NCI-H345 (cell line): ENCODE measurements around the gene NCKAP1.
"Not testable (repeated sequence)": the region's sequence is repeated elsewhere in the genome, so short reads cannot be mapped to it uniquely, and the experiment has no call there.

Experiments
- DNase-seq: peaks from one replicate; lab custom pipeline; 2025; lab: John Stamatoyannopoulos, UW

Gene NCKAP1

GRCh38 chr2:182907081-182907830 is 131.0 kb downstream of the NCKAP1 start:
- no peak for DNase-seq

DNA sequence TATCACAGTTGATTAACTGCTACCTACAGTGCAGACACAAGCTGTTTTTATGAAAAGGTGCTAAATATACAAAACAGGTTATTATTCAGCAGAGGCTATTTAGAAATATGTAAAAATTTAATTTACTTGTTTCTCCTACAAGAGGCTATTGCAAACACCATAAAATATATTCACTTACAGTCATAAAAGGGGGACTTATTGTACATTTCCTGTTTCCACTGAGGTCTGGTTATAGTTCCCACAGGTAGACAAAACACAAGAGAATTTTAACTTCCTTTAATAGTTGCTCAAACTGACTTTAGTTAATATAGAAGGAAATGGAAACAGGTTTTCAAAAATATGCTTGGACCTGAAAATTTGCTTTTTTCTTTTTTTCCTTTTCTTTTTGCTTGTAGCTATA is 131.8 kb downstream of the NCKAP1 start:
- DNase-seq = no peak

DNA sequence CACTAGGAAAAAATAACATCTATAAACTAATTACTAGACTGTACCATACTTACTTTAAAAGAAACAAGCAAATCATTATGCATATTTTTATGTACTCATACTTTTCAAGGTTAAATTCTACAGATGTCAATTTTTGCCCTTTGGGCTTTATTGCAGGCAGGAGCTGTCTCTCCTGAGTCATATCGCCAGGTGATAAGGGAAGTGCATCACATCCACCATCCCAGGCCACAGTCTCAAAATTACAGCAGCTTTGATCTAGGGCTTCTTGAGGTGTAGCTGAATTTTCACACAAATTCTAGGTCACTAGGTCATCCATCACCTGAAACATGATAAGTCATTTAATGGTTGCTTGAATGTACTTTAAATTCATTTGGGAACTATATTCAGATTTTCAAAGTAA is 133.4 kb downstream of the NCKAP1 start:
- DNase-seq = no peak

DNA sequence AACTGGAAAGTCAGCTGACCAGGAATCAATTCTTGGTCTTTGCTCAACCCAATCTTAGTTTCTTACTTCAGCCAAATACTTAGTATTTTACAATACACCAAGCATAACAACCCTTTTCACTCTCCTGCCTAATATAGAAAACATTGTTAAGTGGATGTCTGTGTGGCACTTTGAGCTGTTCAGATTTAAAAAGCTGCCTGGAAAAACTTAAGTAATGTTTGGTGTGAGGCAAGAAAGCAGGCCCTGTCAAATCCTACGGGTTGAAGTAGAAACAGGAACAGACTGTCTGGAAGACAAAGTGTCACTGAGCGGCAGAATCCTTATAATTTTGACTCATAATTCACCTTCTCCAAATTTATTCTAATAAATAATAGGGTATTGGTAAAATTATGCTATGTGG is 134.7 kb downstream of the NCKAP1 start:
- no peak for DNase-seq

DNA sequence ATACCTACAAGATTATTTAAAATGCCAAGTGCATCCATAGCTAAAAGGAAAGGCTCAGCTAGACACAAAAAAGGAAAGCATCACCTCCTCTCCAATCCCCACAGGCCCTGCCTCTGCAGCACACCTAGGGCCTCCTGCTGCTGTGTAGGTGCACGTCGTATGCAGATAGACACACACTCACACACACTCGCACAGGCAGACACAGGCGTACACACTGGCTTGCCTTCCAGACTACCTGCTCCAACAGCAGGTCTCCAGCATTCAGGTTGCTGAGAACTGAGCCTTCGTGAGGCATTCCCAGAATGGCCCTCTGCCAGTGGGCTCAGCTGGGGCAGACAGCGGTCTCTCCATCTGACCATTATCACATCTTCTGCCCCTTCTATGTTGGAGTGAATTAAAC is 136.5 kb downstream of the NCKAP1 start:
- DNase-seq = no peak

DNA sequence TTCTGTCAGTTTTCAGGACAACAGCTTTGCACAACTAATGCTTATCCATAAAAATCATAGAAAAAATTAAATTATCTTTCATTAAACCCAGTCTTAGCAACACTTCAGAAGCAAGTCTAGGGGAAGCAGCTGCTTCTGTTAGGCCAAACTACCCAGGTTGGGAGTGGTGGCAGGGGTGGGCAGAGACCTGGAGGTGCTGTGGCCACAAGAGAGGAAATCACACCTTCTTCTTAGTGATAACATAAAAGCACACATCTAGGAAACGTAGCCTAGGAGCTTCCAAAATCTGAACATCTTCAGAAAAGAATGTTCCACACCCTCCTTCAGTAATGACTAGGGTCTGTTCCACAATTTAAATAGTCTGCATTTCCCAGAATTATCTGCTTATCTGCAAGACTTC is 139.5 kb downstream of the NCKAP1 start:
- no peak for DNase-seq

- DNase-seq = no peak
Measured at GRCh38 chr2:182897137-182897536, 141.1 kb downstream of the NCKAP1 start.

DNA sequence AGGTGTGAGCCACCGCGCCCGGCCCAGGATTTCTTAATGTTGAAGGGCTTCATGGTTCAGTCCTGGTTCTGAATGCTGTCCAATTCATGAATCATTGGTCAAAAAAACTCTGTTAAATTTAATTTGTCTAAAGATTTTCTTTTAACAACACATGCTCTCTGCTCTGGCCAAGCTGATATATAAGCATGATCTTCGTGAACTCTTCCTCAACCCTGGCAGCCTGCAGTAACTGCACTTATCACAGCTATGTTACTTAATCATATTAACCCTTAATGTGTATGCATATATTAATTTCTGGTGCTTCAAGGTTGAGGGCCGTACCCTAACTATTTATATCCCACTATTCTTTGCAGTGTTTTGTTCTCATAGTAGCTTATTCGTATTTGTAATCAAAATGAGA is 142.5 kb downstream of the NCKAP1 start:
- no peak for DNase-seq

- no peak for DNase-seq
Measured at GRCh38 chr2:182895169-182895568, 143.1 kb downstream of the NCKAP1 start.

DNA sequence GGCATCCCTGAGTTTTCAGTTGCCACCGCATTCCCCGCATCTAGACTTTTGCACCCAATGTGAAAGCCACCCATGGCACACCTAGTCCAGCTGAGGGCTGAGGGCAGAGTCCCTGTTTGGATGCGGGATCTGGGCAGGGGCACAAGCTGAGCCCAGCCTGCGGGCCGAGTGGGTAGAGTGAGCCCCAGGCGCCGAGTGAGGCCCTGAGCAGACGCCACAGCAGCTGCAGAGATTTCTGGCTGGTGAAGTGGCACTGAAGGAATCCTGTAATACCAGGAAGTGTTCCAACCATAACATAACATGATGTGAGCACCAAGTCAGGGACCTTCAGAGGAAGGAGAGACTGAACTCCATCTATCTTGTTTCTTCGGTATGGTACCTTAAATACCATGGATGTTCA is 144.1 kb downstream of the NCKAP1 start:
- DNase-seq = no peak

GRCh38 chr2:182893666-182894065 is 144.6 kb downstream of the NCKAP1 start:
- no peak for DNase-seq

DNA sequence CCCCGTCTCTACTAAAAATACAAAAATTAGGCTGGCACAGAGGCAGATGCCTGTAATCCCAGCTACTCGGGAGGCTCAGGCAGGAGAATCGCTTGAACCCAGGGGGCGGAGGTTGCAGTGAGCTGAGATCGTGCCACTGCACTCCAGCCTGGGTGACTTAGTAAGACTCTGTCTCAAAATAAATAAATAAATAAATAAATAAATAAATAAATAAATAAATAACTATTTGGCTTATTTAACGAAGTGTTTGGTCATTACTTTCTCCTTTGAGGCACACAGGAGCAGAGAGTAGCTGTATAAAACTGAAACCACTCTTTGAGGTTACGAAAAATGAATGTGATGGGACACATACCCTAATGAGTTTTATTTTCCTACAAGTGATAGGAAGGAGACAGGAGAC is 145.2 kb downstream of the NCKAP1 start:
- not testable (repeated sequence) for DNase-seq

DNA sequence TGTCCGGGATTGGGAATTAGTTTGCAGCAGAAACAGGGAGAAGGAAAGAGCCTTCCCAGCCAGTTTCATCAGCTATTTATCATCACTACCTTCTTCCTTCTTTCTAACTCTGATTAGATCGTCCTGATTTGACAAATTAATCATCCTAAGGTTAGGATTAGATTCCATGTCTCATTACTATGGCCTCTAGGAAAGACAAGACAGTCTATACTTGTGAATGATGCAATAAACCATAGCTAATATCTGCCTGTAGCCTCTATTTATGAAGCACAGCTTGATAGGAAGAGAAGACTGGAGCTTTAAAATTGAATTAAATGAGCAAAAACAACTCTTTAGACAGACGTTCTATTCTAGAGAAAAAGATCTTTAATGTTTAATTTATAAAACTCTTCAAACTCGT is 146.6 kb downstream of the NCKAP1 start:
- DNase-seq = no peak

- DNase-seq = no peak
Measured at GRCh38 chr2:182890773-182891378, 147.4 kb downstream of the NCKAP1 start.

GRCh38 chr2:182890305-182890704 is 148.0 kb downstream of the NCKAP1 start:
- no peak for DNase-seq

DNA sequence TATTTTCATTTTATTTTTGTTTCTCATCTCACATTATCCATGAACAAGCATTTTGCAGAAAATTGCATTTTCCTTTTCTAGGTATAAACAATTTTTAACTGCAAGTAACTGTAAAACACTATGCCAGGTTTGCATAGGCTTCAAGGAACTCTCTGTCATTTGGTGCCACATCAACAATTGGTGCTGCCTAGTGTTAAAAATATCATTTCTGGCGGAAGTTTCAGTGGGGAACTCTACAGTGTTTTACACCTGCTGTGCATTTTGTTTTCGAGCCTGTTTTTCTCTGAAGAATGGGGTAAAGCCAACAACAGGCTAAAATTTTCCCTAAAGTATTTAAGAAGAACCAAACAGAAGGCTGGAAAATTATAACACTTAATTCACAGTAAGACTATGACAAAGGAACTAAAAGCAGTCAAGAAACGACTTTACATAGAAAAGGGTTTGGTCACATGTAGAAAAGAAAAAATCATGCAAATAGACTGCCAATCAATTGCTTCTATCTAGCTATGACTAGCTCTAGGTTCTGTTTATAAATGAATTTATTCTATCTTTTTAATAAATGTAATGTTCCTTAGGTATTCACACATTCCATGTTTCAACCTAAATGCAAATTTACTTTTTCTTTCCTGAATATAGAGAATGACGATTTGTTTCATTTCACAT is 150.4 kb downstream of the NCKAP1 start:
- DNase-seq = no peak

DNA sequence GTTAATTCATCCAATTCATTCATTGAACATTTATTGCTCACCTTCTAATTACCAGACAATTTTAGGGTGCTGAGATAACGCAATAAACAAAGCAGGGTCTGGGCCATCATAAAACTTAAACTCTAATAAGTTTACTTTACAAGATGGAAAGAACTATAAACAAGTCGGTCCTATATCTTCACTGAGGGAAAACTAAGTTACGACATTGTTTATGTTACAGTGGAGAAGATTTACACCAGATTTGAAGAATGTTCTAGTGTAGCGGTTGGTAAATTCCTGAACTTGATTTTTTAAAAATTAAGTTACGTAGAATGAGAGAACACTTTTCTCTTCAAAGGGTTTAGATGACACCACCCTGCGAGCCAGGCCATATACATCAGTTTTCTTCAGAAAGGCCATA is 151.2 kb downstream of the NCKAP1 start:
- no peak for DNase-seq

GRCh38 chr2:182885771-182886170 is 152.5 kb downstream of the NCKAP1 start:
- no peak for DNase-seq

- DNase-seq = no peak
Measured at GRCh38 chr2:182883451-182883850, 154.8 kb downstream of the NCKAP1 start.

DNA sequence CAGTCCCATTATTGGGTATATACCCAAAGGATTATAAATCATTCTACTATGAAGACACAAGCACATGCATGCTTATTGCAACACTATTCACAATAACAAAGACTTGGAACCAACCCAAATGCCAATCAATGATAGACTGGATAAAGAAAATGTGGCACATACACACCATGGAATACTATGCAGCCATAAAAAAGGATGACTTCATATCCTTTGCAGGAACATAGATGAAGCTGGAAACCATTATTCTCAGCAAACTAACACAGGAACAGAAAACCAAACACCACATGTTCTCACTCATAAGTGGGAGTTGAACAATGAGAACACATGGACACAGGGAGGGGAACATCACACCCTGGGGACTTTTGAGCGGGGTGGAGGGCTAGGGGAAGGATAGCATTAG is 158.2 kb downstream of the NCKAP1 start:
- DNase-seq = not testable (repeated sequence)

GRCh38 chr2:182876653-182877052 is 161.6 kb downstream of the NCKAP1 start:
- DNase-seq = not testable (repeated sequence)

- peak; percentile 24 for DNase-seq
Measured at GRCh38 chr2:182870227-182870626, 168.0 kb downstream of the NCKAP1 start.

DNA sequence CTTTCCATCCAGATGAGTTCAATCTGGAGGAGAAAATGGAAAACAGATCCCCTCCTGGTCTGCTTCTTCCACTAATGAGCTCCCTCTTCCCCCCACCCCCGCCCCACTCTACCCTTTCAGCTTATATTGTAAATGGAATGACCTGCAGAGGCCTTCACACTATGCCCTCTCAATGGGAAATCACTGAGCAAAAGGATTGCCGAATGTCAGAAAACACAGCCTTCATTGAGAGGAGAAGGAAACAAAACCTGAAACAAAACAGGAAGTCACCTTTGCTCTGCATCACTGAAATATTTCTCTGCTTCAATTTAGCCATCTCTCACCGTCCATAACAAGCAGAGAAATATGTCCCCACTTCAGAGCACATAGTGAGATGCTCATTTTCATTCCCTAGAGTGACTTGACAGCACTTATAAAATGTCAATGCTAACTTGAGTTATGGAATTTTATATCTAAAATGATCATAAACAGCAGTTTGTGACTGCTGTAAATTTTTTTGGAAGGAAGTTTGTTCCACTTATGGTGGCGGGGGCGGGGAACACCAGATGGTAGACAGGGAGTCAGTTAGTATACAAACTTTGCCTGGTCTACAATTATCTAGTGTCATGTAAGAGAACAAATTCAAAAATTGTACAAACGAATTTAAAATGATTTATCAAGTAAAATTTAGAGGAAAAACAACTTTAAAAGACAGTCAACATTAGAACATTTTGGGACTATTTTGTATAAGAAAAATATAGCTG is 170.0 kb downstream of the NCKAP1 start:
- no peak for DNase-seq
